IMR-90 (cell line): ENCODE measurements around the gene LPIN1.

Source experiments
- BHLHE40 ChIP-seq: fragments of 150-350 bp; IDR thresholded peaks from 2 replicates; pipeline ENCODE4 v1.6.1; 2016; ENCODE audit warnings: mild to moderate bottlenecking, low read depth, low read length
- CEBPB ChIP-seq: IDR thresholded peaks from 2 replicates; pipeline ENCODE4 v1.6.1; 2012; ENCODE audit warnings: low read depth, low read length, improper control_type of control experiment
- CTCF ChIP-seq: conservative IDR thresholded peaks from 2 replicates; pipeline ENCODE4 v1.5.1; 2012; ENCODE audit warnings: mild to moderate bottlenecking, low read depth, low read length, improper control_type of control experiment
- FOS ChIP-seq: fragments of 150-350 bp; IDR thresholded peaks from 2 replicates; pipeline ENCODE4 v1.6.1; 2016; ENCODE audit warnings: low read depth, low read length
- MXI1 ChIP-seq: IDR thresholded peaks from 2 replicates; pipeline ENCODE4 v1.6.1; 2012; ENCODE audit warnings: low read depth, mild to moderate bottlenecking, low read length, moderate library complexity, borderline replicate concordance
- NFE2L2 ChIP-seq: fragments of 150-350 bp; IDR thresholded peaks from 2 replicates; pipeline ENCODE4 v1.6.1; 2016; ENCODE audit warnings: low read depth, mild to moderate bottlenecking, low read length
- POLR2A ChIP-seq: IDR thresholded peaks from 2 replicates; pipeline ENCODE4 v1.6.1; 2012; ENCODE audit warnings: mild to moderate bottlenecking, low read depth, low read length
- RAD21 ChIP-seq: IDR thresholded peaks from 2 replicates; pipeline ENCODE4 v1.6.1; 2012; ENCODE audit warnings: low read length, improper control_type of control experiment
- SMC3 ChIP-seq: fragments of 150-350 bp; IDR thresholded peaks from 2 replicates; pipeline ENCODE4 v1.6.1; 2016; ENCODE audit warnings: low read depth, mild to moderate bottlenecking, antibody characterized with exemption, low read length, moderate library complexity

- TF ChIP-seq CEBPB (no peak), CTCF (no peak), BHLHE40 (no peak), RAD21 (no peak), POLR2A (no peak), NFE2L2 (no peak), MXI1 (no peak), FOS (no peak), SMC3 (no peak)
Measured at GRCh38 chr2:11742702-11743357, 3.6 kb upstream of the LPIN1 start.
